Ovary (tissue), 3 donors: ENCODE data around the gene CHCHD6.

ENCODE experiments used
- EP300 ChIP-seq: sonication (generic); formaldehyde crosslinking; IDR thresholded peaks from one replicate; pipeline ENCODE4 v1.6.1; 2017; ENCODE audit warnings: antibody characterized with exemption
- POLR2A ChIP-seq: fragments of 450-650 bp; IDR thresholded peaks from one replicate; pipeline ENCODE4 v1.6.1; 2017; ENCODE audit warnings: antibody characterized with exemption, mild to moderate bottlenecking, moderate library complexity
- TF ChIP-seq, protein P1 (sequence below), 3 donors: fragments of 450-650 bp in 2 of 3; fragments of 200-600 bp in 1 of 3; IDR thresholded peaks; one replicate each; pipeline versions ENCODE4 v1.5.1 to v1.8.0; 2016 to 2022; ENCODE audit warnings: antibody characterized with exemption in 3 of 3, mild to moderate bottlenecking in 1 of 3
- donor health status: DM: no; HTN: no; CAD: no.

DNA sequence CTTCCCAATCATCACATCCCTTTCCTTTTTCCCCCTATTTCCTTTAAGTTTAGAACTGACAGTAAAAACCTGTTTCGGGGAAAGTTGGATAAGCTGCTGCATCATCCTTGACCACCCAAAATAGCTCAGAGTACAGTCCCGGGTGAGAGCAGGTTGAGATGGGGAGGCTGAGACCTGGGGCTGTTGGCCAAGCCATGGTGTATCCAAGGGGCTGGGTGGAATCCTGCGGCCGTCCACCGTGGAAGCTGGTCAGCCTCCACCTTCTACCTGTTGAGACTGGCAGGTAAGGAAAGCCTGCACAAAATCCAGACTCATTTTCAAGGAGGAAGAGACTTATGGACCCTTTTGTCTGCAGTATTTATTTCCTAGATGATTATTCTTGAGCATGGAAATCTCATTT is 150.6 kb downstream of the CHCHD6 start:
- TF ChIP-seq, protein P1, sequence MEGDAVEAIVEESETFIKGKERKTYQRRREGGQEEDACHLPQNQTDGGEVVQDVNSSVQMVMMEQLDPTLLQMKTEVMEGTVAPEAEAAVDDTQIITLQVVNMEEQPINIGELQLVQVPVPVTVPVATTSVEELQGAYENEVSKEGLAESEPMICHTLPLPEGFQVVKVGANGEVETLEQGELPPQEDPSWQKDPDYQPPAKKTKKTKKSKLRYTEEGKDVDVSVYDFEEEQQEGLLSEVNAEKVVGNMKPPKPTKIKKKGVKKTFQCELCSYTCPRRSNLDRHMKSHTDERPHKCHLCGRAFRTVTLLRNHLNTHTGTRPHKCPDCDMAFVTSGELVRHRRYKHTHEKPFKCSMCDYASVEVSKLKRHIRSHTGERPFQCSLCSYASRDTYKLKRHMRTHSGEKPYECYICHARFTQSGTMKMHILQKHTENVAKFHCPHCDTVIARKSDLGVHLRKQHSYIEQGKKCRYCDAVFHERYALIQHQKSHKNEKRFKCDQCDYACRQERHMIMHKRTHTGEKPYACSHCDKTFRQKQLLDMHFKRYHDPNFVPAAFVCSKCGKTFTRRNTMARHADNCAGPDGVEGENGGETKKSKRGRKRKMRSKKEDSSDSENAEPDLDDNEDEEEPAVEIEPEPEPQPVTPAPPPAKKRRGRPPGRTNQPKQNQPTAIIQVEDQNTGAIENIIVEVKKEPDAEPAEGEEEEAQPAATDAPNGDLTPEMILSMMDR (IDR thresholded peaks at IDR 0.05) = no peak
- TF ChIP-seq POLR2A (no peak), EP300 (no peak)
